Endodermal cell (in vitro differentiated cells): ENCODE data around the gene FMOD. TPM values are rescaled to one million over a fixed set of nuclear protein-coding genes. Genes with fewer than 3 reads are reported as not detected.

Experiments
- DNase-seq: peaks from one replicate; pipeline ENCODE4 v3.0.0-alpha.2; 2017
- H3K27ac ChIP-seq: 2 replicates; pipeline ENCODE4 v1.5.1; 2013; ENCODE audit warnings: mild to moderate bottlenecking, low read depth, low read length, moderate library complexity
- H3K27me3 ChIP-seq: 2 replicates; pipeline ENCODE4 v1.6.1; 2013; ENCODE audit warnings: mild to moderate bottlenecking, low read length, moderate library complexity; ENCODE audit not compliant: insufficient read depth, control insufficient read depth, poor library complexity, severe bottlenecking
- H3K36me3 ChIP-seq: 2 replicates; pipeline ENCODE4 v1.7.0; 2013; ENCODE audit warnings: mild to moderate bottlenecking, low read length, moderate library complexity; ENCODE audit not compliant: control insufficient read depth, insufficient read depth
- H3K4me1 ChIP-seq: one replicate; pipeline ENCODE4 v1.7.0; 2013; ENCODE audit warnings: low read length; ENCODE audit not compliant: control insufficient read depth, insufficient read depth
- H3K4me3 ChIP-seq: 2 replicates; pipeline ENCODE4 v1.5.1; 2013; ENCODE audit warnings: mild to moderate bottlenecking, low read length, moderate library complexity
- H3K9ac ChIP-seq: 2 replicates; pipeline ENCODE4 v1.6.1; 2013; ENCODE audit warnings: mild to moderate bottlenecking, low read length, moderate library complexity; ENCODE audit not compliant: poor library complexity, severe bottlenecking; ENCODE audit errors: extremely low read depth
- H3K9me3 ChIP-seq: 2 replicates; pipeline ENCODE4 v1.6.1; 2013; ENCODE audit warnings: mild to moderate bottlenecking, low read length, moderate library complexity; ENCODE audit not compliant: control insufficient read depth
- H3K27ac Mint-ChIP-seq: 2 replicates; pipeline ENCODE4 v1.8.0; 2020; ENCODE audit warnings: mixed read lengths
- H3K27me3 Mint-ChIP-seq: 2 replicates; pipeline ENCODE4 v1.8.0; 2021; ENCODE audit warnings: mild to moderate bottlenecking, mixed read lengths; ENCODE audit not compliant: insufficient read depth
- H3K36me3 Mint-ChIP-seq: 2 replicates; pipeline ENCODE4 v1.8.0; 2020; ENCODE audit warnings: low read depth, mixed read lengths
- H3K4me1 Mint-ChIP-seq: 2 replicates; pipeline ENCODE4 v1.8.0; 2020; ENCODE audit warnings: mixed read lengths
- H3K4me3 Mint-ChIP-seq: 2 replicates; pipeline ENCODE4 v1.8.0; 2020; ENCODE audit warnings: mild to moderate bottlenecking, moderate library complexity, mixed read lengths
- H3K9me3 Mint-ChIP-seq: 2 replicates; pipeline ENCODE4 v1.8.0; 2020; ENCODE audit warnings: mild to moderate bottlenecking, mixed read lengths
- CTCF ChIP-seq: fragments of 200-600 bp; sonication (generic); conservative IDR thresholded peaks from 2 replicates; pipeline ENCODE4 v1.5.0; 2021; ENCODE audit warnings: antibody characterized with exemption, mild to moderate bottlenecking
- WGBS, 2 experiments: methylation state at CpG; one replicate each; pipeline versions ENCODE4 v1.1.5 to v1.1.7; 2013; ENCODE audit warnings: missing lambda C conversion rate in 2 of 2, mixed read lengths in 1 of 2; ENCODE audit not compliant: insufficient coverage in 1 of 2, insufficient read length in 1 of 2; 5-methylcytosine and 5-hydroxymethylcytosine counted together
- total RNA-seq, 2 donors: library from RNA; stranded (reverse); fragmentation: NEBNext Ultra II Directional in 1 of 2; extraction: Animal tissue kit (Norgen Biotek cat#: 25700) in 1 of 2; gene quantifications; 2 replicates in 1 of 2; 3 replicates in 1 of 2; pipeline ENCODE4 v1.2.1, GENCODE V29; 2021

Gene FMOD
- total RNA-seq, 2 donors from 2014 or later, result 2.9 to 4.8 TPM

GRCh38 chr1:203308923-203309331 lies 42.0 kb downstream of the FMOD start:
- WGBS, 2 experiments, result 40 to 63% methylated on average over 1 of the region's 1 CpG
- Histone ChIP-seq H3K36me3 (peaks cover 17% of the 10 kb centered on the region), H3K9ac (no peak overlapping the region), H3K4me3 (peak overlapping the region; percentile 98), H3K27ac (no peak overlapping the region), H3K9me3 (no peaks in the 10 kb centered on the region), H3K4me1 (peaks cover 12% of the 10 kb centered on the region), H3K27me3 (peaks cover 9% of the 10 kb centered on the region)
- no peak for TF ChIP-seq CTCF
- H3K36me3 Mint-ChIP-seq, result peaks cover 26% of the 10 kb centered on the region
- H3K27ac Mint-ChIP-seq, result no peak overlapping the region
- H3K9me3 Mint-ChIP-seq, result no peaks in the 10 kb centered on the region
- H3K4me1 Mint-ChIP-seq, result peaks cover 57% of the 10 kb centered on the region
- H3K4me3 Mint-ChIP-seq, result peak overlapping the region; percentile 90
- DNase-seq, result no peak
- H3K27me3 Mint-ChIP-seq, result peaks cover 50% of the 10 kb centered on the region

GRCh38 chr1:203308328-203308922 lies 42.5 kb downstream of the FMOD start:
- Mint-ChIP-seq H3K27me3 (peaks cover 50% of the 10 kb centered on the region), H3K4me3 (peak overlapping the region; percentile 90), H3K27ac (peak overlapping the region; percentile 56), H3K9me3 (no peaks in the 10 kb centered on the region), H3K36me3 (peaks cover 23% of the 10 kb centered on the region), H3K4me1 (peaks cover 62% of the 10 kb centered on the region)
- WGBS, 2 experiments, result 48 to 58% methylated on average over 3 to 5 of the region's 5 CpGs
- Histone ChIP-seq H3K9ac (peak overlapping the region; percentile 29), H3K9me3 (no peaks in the 10 kb centered on the region), H3K27ac (no peak overlapping the region), H3K4me1 (peaks cover 12% of the 10 kb centered on the region), H3K27me3 (peaks cover 14% of the 10 kb centered on the region), H3K36me3 (peaks cover 17% of the 10 kb centered on the region), H3K4me3 (peak overlapping the region; percentile 98)
- no peak for DNase-seq
- no peak for TF ChIP-seq CTCF

- H3K9ac ChIP-seq, result peak overlapping the region; percentile 29
- H3K4me1 Mint-ChIP-seq, result peaks cover 63% of the 10 kb centered on the region
- peaks cover 23% of the 10 kb centered on the region for H3K36me3 Mint-ChIP-seq
- H3K4me3 Mint-ChIP-seq, result peak overlapping the region; percentile 90
- H3K27me3 ChIP-seq, result peaks cover 21% of the 10 kb centered on the region
- no peak overlapping the region for H3K27ac ChIP-seq
- 10 to 12% methylated on average over 2 to 3 of the region's 3 CpGs for WGBS, 2 experiments
- TF ChIP-seq CTCF, result no peak
- peaks cover 17% of the 10 kb centered on the region for H3K36me3 ChIP-seq
- no peaks in the 10 kb centered on the region for H3K9me3 ChIP-seq
- H3K4me1 ChIP-seq, result peaks cover 12% of the 10 kb centered on the region
- DNase-seq, result peak; percentile 82
- no peaks in the 10 kb centered on the region for H3K9me3 Mint-ChIP-seq
- H3K27me3 Mint-ChIP-seq, result peaks cover 56% of the 10 kb centered on the region
- peak overlapping the region; percentile 56 for H3K27ac Mint-ChIP-seq
- peak overlapping the region; percentile 98 for H3K4me3 ChIP-seq
These were observed 43.2 kb downstream of the FMOD start for GRCh38 chr1:203307641-203308126.
